Stimulated activated memory B cell treated with anti-CD40 and anti-IgM and Interleukin-4, amounts not matched to agents 10 μg/mL and 1 μg/mL and 100 μg/mL, for 72 hours (primary cell): ENCODE measurements around the gene SSH2.

Source experiments
- ATAC-seq: fragments of 150-1000 bp; cut with Tn5 transposase; 2 replicates; pipeline ENCODE4 v1.10.0; 2021
- H3K27ac Mint-ChIP-seq: one replicate; pipeline ENCODE4 v1.8.0; 2022; ENCODE audit warnings: mild to moderate bottlenecking, mixed read lengths
- H3K27me3 Mint-ChIP-seq: one replicate; pipeline ENCODE4 v1.8.0; 2022; ENCODE audit warnings: mixed read lengths
- H3K36me3 Mint-ChIP-seq: one replicate; pipeline ENCODE4 v1.8.0; 2022; ENCODE audit warnings: mixed read lengths
- H3K4me1 Mint-ChIP-seq: one replicate; pipeline ENCODE4 v1.8.0; 2022; ENCODE audit warnings: mixed read lengths
- H3K4me3 Mint-ChIP-seq: one replicate; pipeline ENCODE4 v1.8.0; 2022; ENCODE audit warnings: mild to moderate bottlenecking, moderate library complexity, mixed read lengths
- H3K9me3 Mint-ChIP-seq: one replicate; pipeline ENCODE4 v1.8.0; 2022; ENCODE audit warnings: mixed read lengths

The SSH2 gene

DNA sequence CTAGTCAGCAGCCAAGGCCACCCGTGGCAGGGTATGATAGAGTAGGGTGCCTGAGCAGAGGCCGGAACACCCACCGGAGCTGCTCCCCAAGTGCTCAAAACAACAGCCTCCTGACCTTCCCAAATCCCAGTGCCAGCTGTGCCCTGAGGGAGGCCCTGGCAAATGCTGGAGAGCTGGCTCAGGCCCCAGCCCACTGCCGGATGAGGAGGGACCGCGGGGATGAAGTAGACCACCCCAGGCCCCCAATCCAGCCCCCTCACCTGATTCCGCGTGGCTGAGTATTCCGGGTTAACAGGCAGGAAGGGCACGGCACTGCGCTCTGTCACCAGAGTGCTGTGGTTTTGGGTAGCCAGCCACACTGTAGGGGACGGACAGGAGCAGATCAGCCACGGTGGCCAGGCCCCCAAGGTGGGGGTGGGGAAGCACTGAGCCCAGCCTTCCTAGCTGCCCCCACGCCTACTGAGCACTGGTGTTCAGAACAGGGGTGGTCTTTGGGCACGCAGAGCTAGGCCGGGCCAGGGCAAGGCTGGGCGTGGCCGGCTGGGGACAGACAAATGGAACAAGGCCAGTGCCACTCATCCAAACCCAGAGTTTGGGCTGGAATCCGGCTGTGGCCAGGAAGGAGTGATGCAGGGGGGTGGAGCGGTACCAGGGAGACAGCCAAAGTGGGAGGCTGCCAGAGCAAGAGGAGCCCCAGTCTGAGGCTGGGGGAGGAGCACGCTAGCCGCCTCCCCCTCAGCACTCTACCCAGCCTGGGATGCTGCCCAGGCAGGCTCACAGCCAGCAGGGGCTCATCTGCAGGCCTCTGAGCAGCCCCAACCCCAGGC lies 352.4 kb downstream of the SSH2 start:
- H3K9me3 Mint-ChIP-seq = no peaks in the 10 kb centered on the region
- H3K27ac Mint-ChIP-seq = no peak overlapping the region
- no peak for ATAC-seq
- no peaks in the 10 kb centered on the region for H3K27me3 Mint-ChIP-seq
- H3K36me3 Mint-ChIP-seq = peaks cover 81% of the 10 kb centered on the region
- peaks cover 36% of the 10 kb centered on the region for H3K4me1 Mint-ChIP-seq
- H3K4me3 Mint-ChIP-seq = no peak overlapping the region

GRCh38 chr17:29577001-29577370 lies 353.0 kb downstream of the SSH2 start:
- Mint-ChIP-seq H3K9me3 (no peaks in the 10 kb centered on the region), H3K27ac (no peak overlapping the region), H3K27me3 (no peaks in the 10 kb centered on the region), H3K4me1 (peaks cover 36% of the 10 kb centered on the region), H3K36me3 (peaks cover 75% of the 10 kb centered on the region), H3K4me3 (no peak overlapping the region)
- no peak for ATAC-seq

DNA sequence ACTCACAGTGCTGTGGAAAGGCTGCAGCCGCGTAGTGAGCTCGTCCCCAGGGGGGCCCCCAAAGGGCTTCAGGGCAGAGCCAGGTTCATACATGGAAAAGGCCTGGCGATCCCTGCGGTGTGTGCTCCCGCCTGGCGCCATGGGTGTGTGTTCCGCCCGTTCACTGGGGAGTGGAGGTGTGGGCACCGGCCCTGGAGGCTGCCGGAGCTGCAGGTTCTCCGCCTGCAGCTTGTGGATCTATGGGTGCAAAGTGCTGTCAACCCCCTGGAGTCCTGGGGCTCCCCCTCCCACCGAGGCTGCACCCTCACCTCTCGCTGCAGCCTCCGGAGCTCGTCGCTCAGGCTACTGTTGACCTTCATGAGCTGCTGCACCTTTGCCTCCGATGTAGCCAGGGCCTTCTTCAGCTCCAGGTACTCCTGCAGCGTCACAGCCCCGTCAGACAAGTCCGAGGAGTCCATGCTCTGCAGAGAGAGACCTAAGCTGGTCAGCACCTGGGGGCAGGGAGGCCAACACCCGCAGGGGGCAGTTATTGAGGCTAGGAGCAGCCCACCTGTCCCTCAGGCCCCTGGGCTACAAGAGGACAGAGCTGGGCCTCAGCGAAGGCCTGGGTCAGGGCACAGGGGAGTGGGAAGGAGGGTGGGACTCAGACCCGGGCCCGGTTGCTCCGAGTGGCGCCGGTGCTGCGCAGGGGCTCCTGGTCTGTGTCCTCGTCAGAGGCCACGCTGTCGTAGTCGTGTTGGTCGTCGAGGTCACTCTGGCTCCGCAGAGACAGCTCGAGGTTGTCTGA lies 353.6 kb downstream of the SSH2 start:
- Mint-ChIP-seq H3K27me3 (no peaks in the 10 kb centered on the region), H3K9me3 (no peaks in the 10 kb centered on the region), H3K27ac (no peak overlapping the region), H3K4me1 (peaks cover 40% of the 10 kb centered on the region), H3K36me3 (peaks cover 69% of the 10 kb centered on the region), H3K4me3 (no peak overlapping the region)
- ATAC-seq = no peak
